K562 (cell line): ENCODE results near the gene PPP1R3E. TPM values are rescaled to one million over a fixed set of nuclear protein-coding genes. Genes with fewer than 3 reads are reported as not detected.
A peak's percentile ranks its signal among the peaks of the same experiment; 100 is the strongest.

Source experiments
- CBFA2T3 ChIP-seq: fragments of 450-650 bp; IDR thresholded peaks from 2 replicates; pipeline ENCODE4 v1.6.1; 2017
- DPF2 ChIP-seq: fragments of 450-650 bp; IDR thresholded peaks from 2 replicates; pipeline ENCODE4 v1.6.1; 2016
- FIP1L1 ChIP-seq: fragments of 200-400 bp; formaldehyde crosslinking; IDR thresholded peaks from 2 replicates; pipeline ENCODE4 v1.6.1; 2018; ENCODE audit warnings: mild to moderate bottlenecking, low read depth, low read length; ENCODE audit not compliant: poor library complexity, severe bottlenecking
- GTF2F1 ChIP-seq: IDR thresholded peaks from 2 replicates; pipeline ENCODE4 v1.6.1; 2011; ENCODE audit warnings: low read depth, low read length, improper control_type of control experiment
- HDAC1 ChIP-seq, 2 experiments: fragments of 450-650 bp; IDR thresholded peaks; 2 replicates each; pipeline ENCODE4 v1.6.1; 2016 to 2017; ENCODE audit warnings: inconsistent platforms in 1 of 2, mild to moderate bottlenecking in 1 of 2, moderate library complexity in 1 of 2
- MCM3 ChIP-seq: fragments of 450-650 bp; IDR thresholded peaks from 2 replicates; pipeline ENCODE4 v1.6.1; 2016
- MEIS2 ChIP-seq: fragments of 450-650 bp; IDR thresholded peaks from 2 replicates; pipeline ENCODE4 v1.6.1; 2014; ENCODE audit warnings: mild to moderate bottlenecking; ENCODE audit not compliant: partially characterized antibody
- MYNN ChIP-seq, 2 experiments: sonication (generic); formaldehyde crosslinking in 1 of 2; IDR thresholded peaks; 2 replicates each; pipeline versions ENCODE4 v1.5.0 to v1.6.1; 2016 to 2020; ENCODE audit warnings: antibody characterized with exemption in 1 of 2, missing genetic modification reagents in 1 of 2
- NFIX ChIP-seq: fragments of 250-450 bp; sonication (Bioruptor Pico); IDR thresholded peaks from 2 replicates; pipeline ENCODE4 v1.4.0; 2020; ENCODE audit warnings: low read depth, mild to moderate bottlenecking, moderate library complexity
- TEAD2 ChIP-seq: fragments of 450-650 bp; IDR thresholded peaks from 2 replicates; pipeline ENCODE4 v1.6.1; 2016; ENCODE audit warnings: missing genetic modification characterization, control low read depth, missing compliant biosample characterization
- XRCC5 ChIP-seq: fragments of 200-400 bp; formaldehyde crosslinking; IDR thresholded peaks from 2 replicates; pipeline ENCODE4 v1.6.1; 2017; ENCODE audit warnings: low read depth, mild to moderate bottlenecking, low read length
- polyA plus RNA-seq, 8 experiments: library from polyadenylated mRNA; depleted of rRNA in 4 of 8; stranded (reverse) in 5 of 8; unstranded in 3 of 8; fragments of >200 nt; fragmentation: Nextera tagmentation in 2 of 8; fragmentation: Illumina TruSeq in 1 of 8; extraction: Ambion mirVana in 2 of 8; extraction: Trizol in 1 of 8; gene quantifications; 2 replicates each; pipeline versions ENCODE4 v1.2.1 to v1.2.3, GENCODE V29; 2011 to 2014; ENCODE audit warnings: inconsistent platforms in 1 of 8, missing spikeins in 1 of 8
- total RNA-seq, 7 experiments: library from RNA; depleted of rRNA in 6 of 7; stranded (reverse); fragments of >200 nt in 6 of 7; fragmentation: Illumina TruSeq in 2 of 7; extraction: Trizol in 2 of 7; gene quantifications; 2 replicates each; pipeline versions ENCODE4 v1.2.1 to v1.2.3, GENCODE V29; 2011 to 2021; ENCODE audit warnings: low replicate concordance in 1 of 7
- TF ChIP-seq, protein P1 (sequence below), 2 experiments: fragments of 450-650 bp in 1 of 2; sonication (generic) in 1 of 2; formaldehyde crosslinking in 1 of 2; IDR thresholded peaks; 2 replicates each; pipeline versions ENCODE4 v1.7.1 to v1.9.0; 2016 to 2022; ENCODE audit warnings: inconsistent platforms in 1 of 2, mild to moderate bottlenecking in 1 of 2, missing genetic modification reagents in 1 of 2
- TF ChIP-seq, protein P2 (sequence below): fragments of 250-450 bp; sonication (Bioruptor Pico); IDR thresholded peaks from 2 replicates; pipeline ENCODE4 v1.9.0; 2021; ENCODE audit warnings: mild to moderate bottlenecking
- TF ChIP-seq, protein P3 (sequence below): sonication (generic); formaldehyde crosslinking; IDR thresholded peaks from 2 replicates; pipeline ENCODE4 v1.9.0; 2022; ENCODE audit warnings: mild to moderate bottlenecking, missing genetic modification reagents
- TF ChIP-seq, protein P4 (sequence below): fragments of 250-450 bp; sonication (Bioruptor Pico); IDR thresholded peaks from 2 replicates; pipeline ENCODE4 v1.5.0; 2021; ENCODE audit warnings: mild to moderate bottlenecking, moderate library complexity

The PPP1R3E gene
- total and polyA plus RNA-seq, 9 of the 15 experiments (the other 6 are each of a cell fraction or from before 2014, with no cell fraction given): 3.2 to 18.4 (median 7.6) TPM

DNA sequence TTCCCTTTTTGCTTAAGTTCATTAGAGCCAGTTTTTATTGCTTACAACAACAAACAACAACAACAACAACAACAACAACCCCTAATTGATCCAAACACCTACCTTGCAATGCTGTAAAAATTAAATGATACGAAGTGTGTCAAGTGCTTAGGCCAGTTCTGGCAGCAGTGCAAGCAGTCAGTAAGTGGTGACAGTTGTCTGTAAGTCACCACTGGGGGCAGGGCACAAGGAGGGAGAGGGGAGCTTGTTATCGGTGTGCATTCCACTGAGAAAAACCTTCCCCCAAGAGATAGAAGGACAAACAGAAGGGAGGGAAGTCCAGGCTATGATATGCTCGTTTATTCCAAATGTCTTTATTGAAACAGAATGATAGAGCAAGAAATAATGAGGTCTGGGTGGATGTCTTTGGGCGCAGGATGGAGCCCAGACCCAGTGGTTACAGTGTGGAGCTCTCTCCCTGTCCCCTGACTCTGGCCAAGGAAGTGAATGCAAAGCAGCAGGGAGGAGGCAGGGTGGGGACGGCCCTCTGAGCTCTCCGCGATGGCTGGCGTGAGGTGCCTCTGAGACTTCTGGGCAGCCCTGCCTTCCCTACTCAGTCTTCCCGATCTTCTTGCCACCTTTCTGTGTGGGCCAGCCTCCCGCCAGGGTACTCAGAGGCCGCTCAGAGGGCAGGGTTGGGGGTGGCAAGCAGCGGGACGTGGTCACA lies 43.5 kb upstream of the PPP1R3E start (continued):
- TF ChIP-seq, protein P1, sequence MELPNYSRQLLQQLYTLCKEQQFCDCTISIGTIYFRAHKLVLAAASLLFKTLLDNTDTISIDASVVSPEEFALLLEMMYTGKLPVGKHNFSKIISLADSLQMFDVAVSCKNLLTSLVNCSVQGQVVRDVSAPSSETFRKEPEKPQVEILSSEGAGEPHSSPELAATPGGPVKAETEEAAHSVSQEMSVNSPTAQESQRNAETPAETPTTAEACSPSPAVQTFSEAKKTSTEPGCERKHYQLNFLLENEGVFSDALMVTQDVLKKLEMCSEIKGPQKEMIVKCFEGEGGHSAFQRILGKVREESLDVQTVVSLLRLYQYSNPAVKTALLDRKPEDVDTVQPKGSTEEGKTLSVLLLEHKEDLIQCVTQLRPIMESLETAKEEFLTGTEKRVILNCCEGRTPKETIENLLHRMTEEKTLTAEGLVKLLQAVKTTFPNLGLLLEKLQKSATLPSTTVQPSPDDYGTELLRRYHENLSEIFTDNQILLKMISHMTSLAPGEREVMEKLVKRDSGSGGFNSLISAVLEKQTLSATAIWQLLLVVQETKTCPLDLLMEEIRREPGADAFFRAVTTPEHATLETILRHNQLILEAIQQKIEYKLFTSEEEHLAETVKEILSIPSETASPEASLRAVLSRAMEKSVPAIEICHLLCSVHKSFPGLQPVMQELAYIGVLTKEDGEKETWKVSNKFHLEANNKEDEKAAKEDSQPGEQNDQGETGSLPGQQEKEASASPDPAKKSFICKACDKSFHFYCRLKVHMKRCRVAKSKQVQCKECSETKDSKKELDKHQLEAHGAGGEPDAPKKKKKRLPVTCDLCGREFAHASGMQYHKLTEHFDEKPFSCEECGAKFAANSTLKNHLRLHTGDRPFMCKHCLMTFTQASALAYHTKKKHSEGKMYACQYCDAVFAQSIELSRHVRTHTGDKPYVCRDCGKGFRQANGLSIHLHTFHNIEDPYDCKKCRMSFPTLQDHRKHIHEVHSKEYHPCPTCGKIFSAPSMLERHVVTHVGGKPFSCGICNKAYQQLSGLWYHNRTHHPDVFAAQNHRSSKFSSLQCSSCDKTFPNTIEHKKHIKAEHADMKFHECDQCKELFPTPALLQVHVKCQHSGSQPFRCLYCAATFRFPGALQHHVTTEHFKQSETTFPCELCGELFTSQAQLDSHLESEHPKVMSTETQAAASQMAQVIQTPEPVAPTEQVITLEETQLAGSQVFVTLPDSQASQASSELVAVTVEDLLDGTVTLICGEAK (IDR thresholded peaks at IDR 0.05): 0 out of 2 replicates have a peak, but pooled peaks have one; percentile 21
- TF ChIP-seq, protein P1 (CRISPR knock-in tag; IDR thresholded peaks at IDR 0.05): no peak
- TF ChIP-seq, protein P2, sequence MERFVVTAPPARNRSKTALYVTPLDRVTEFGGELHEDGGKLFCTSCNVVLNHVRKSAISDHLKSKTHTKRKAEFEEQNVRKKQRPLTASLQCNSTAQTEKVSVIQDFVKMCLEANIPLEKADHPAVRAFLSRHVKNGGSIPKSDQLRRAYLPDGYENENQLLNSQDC: no peak
- TF ChIP-seq XRCC5 (no peak), GTF2F1 (no peak), MCM3 (no peak), HDAC1 (IDR thresholded peaks at IDR 0.05) (0 out of 4 replicates have a peak, but pooled peaks of 1 of the 2 experiments have one; percentile 17), MEIS2 (peak; percentile 45), DPF2 (0 out of 2 replicates have a peak, but pooled peaks have one; percentile 24), MYNN (IDR thresholded peaks at IDR 0.05) (no peak), MYNN (CRISPR knock-in tag; IDR thresholded peaks at IDR 0.05) (no peak), CBFA2T3 (peak; percentile 45), NFIX (CRISPR knock-in tag) (no peak), TEAD2 (no peak), FIP1L1 (no peak)
- TF ChIP-seq, protein P3, sequence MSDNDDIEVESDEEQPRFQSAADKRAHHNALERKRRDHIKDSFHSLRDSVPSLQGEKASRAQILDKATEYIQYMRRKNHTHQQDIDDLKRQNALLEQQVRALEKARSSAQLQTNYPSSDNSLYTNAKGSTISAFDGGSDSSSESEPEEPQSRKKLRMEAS: no peak
- TF ChIP-seq, protein P4, sequence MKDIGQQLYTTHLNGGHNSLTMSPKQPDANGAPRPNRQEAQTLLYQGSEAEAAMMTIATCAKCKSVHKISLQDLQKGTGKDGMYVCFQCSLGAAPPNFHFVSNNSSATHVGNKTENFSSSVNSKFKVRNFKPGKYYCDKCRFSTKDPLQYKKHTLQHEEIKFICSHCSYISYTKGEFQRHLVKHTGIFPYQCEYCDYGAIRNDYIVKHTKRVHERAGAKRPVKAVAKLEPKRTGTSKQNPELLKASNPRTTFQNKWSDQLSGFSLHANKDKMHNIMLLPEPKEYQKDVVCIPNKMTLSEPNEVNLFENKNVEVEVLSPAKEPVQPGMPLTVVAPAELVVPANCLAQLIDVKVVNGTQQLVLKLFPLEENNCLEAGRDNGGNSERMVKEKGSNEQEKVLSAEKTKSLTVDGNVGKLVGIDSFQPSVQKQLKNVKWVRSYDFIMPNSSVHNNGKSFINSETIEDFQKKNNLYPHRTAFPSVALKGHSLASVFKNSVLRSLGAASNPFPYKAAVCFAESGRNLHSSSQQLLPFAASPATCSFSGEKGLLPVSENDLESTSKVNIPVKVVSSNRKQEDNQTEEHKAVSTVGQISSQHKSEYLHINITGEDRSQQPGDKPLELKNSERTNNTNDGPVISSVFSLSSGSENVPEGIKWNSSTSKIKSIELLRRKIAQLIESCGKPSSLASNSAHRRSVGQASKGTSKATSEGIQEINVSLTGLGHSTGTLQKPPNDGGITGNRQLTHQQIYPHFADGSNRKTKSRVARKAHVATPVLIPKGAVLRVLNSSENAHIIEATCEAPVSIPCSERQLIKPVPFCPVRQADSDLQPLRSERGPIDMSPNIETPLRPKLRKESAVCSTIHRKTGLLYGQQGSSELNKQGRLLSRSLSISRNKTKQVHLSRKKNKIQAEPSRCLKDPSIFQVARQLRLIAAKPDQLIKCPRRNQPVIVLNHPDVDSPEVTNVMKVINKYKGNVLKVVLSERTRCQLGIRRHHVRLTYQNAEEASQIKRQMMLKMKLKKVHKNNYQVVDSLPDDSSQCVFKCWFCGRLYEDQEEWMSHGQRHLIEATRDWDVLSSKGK (CRISPR knock-in tag): no peak
